WTC11 (cell line): ENCODE data around the gene LHFPL6.

ENCODE experiments used
- AFF4 ChIP-seq: sonication (generic); formaldehyde crosslinking; IDR thresholded peaks from 2 replicates; pipeline ENCODE4 v1.8.1; 2023; ENCODE audit warnings: mild to moderate bottlenecking, missing genetic modification reagents, borderline replicate concordance
- ARID4B ChIP-seq: sonication (generic); formaldehyde crosslinking; IDR thresholded peaks from 2 replicates; pipeline ENCODE4 v1.8.0; 2023; ENCODE audit warnings: missing genetic modification reagents, mild to moderate bottlenecking, borderline replicate concordance
- CREB1 ChIP-seq: sonication (generic); formaldehyde crosslinking; IDR thresholded peaks from 2 replicates; pipeline ENCODE4 v1.8.0; 2023; ENCODE audit warnings: mild to moderate bottlenecking, missing genetic modification reagents
- CREM ChIP-seq: sonication (generic); formaldehyde crosslinking; IDR thresholded peaks from 2 replicates; pipeline ENCODE4 v1.8.1; 2022; ENCODE audit warnings: mild to moderate bottlenecking, missing genetic modification reagents, moderate library complexity
- CTCF ChIP-seq: fragments of 200-600 bp; IDR thresholded peaks from 2 replicates; pipeline ENCODE4 v1.8.0; 2022; ENCODE audit warnings: antibody characterized with exemption
- ESRRA ChIP-seq: sonication (generic); formaldehyde crosslinking; IDR thresholded peaks from 2 replicates; pipeline ENCODE4 v1.8.1; 2022; ENCODE audit warnings: mild to moderate bottlenecking, missing genetic modification reagents, borderline replicate concordance
- FOXJ3 ChIP-seq: sonication (generic); formaldehyde crosslinking; IDR thresholded peaks from 2 replicates; pipeline ENCODE4 v1.9.0; 2021; ENCODE audit warnings: missing genetic modification reagents, mild to moderate bottlenecking, borderline replicate concordance
- IRF2 ChIP-seq: sonication (generic); formaldehyde crosslinking; IDR thresholded peaks from 2 replicates; pipeline ENCODE4 v1.8.0; 2022; ENCODE audit warnings: low read depth, missing genetic modification reagents, borderline replicate concordance
- MLX ChIP-seq: sonication (generic); formaldehyde crosslinking; IDR thresholded peaks from 2 replicates; pipeline ENCODE4 v1.8.1; 2023; ENCODE audit warnings: mild to moderate bottlenecking, missing genetic modification reagents, moderate library complexity
- PREB ChIP-seq: sonication (generic); formaldehyde crosslinking; IDR thresholded peaks from 2 replicates; pipeline ENCODE4 v1.8.1; 2022; ENCODE audit warnings: mild to moderate bottlenecking, missing genetic modification reagents, moderate library complexity, borderline replicate concordance
- SP1 ChIP-seq: sonication (generic); formaldehyde crosslinking; conservative IDR thresholded peaks from 2 replicates; pipeline ENCODE4 v1.8.1; 2022; ENCODE audit warnings: missing genetic modification reagents
- ZNF121 ChIP-seq: sonication (generic); formaldehyde crosslinking; IDR thresholded peaks from 2 replicates; pipeline ENCODE4 v1.8.0; 2023; ENCODE audit warnings: missing genetic modification reagents

GRCh38 chr13:39378306-39378705 is 224.7 kb downstream of the LHFPL6 start:
- no peak for TF ChIP-seq CTCF
- TF ChIP-seq ESRRA = no peak
- no peak for TF ChIP-seq ARID4B (CRISPR knock-in tag)
- no peak for TF ChIP-seq ZNF121
- TF ChIP-seq IRF2 = no peak
- TF ChIP-seq SP1 = no peak
- no peak for TF ChIP-seq CREB1 (CRISPR knock-in tag)
- TF ChIP-seq FOXJ3 (CRISPR knock-in tag) = no peak
- TF ChIP-seq AFF4 = no peak
- TF ChIP-seq PREB (CRISPR knock-in tag) = no peak
- no peak for TF ChIP-seq CREM
- TF ChIP-seq MLX (CRISPR knock-in tag) = no peak
